Endometrium (tissue), 2 donors: ENCODE data around the gene HCRT.
"Not testable (repeated sequence)": the region's sequence is repeated elsewhere in the genome, so short reads cannot be mapped to it uniquely, and the experiment has no call there.

Experiments used
- FAIRE-seq: peaks from 2 replicates; lab custom pipeline; 2012; peaks lifted over from hg19 to GRCh38; lab: Jason Lieb, UNC
- donor health status: control.
- donor health status: control.

Gene HCRT

GRCh38 chr17:42179335-42179734 is 5.9 kb downstream of the HCRT start:
- no peak for FAIRE-seq

- FAIRE-seq, result no peak
Observed at GRCh38 chr17:42178817-42179216, 6.4 kb downstream of the HCRT start.

- no peak for FAIRE-seq
Observed at GRCh38 chr17:42177684-42178083, 7.6 kb downstream of the HCRT start.

- FAIRE-seq, result no peak
Observed at GRCh38 chr17:42174126-42174783, 11.0 kb downstream of the HCRT start.

- FAIRE-seq, result no peak
Observed at GRCh38 chr17:42171831-42172230, 13.4 kb downstream of the HCRT start.

GRCh38 chr17:42169351-42169750 is 15.9 kb downstream of the HCRT start:
- no peak for FAIRE-seq

GRCh38 chr17:42167807-42168206 is 17.4 kb downstream of the HCRT start:
- no peak for FAIRE-seq

GRCh38 chr17:42166196-42166763 is 19.0 kb downstream of the HCRT start:
- FAIRE-seq, result no peak

GRCh38 chr17:42165751-42166150 is 19.5 kb downstream of the HCRT start:
- FAIRE-seq, result no peak

GRCh38 chr17:42163696-42164407 is 21.4 kb downstream of the HCRT start:
- FAIRE-seq, result no peak

- no peak for FAIRE-seq
Observed at GRCh38 chr17:42163113-42163512, 22.1 kb downstream of the HCRT start.

- no peak for FAIRE-seq
Observed at GRCh38 chr17:42160531-42160910, 24.7 kb downstream of the HCRT start.

- no peak for FAIRE-seq
Observed at GRCh38 chr17:42159796-42160530, 25.3 kb downstream of the HCRT start.

- no peak for FAIRE-seq
Observed at GRCh38 chr17:42155614-42156045, 29.6 kb downstream of the HCRT start.

GRCh38 chr17:42153919-42154742 is 31.1 kb downstream of the HCRT start:
- no peak for FAIRE-seq

GRCh38 chr17:42146911-42147607 is 38.2 kb downstream of the HCRT start:
- FAIRE-seq, result no peak

- not testable (repeated sequence) for FAIRE-seq
Observed at GRCh38 chr17:42143138-42143537, 42.1 kb downstream of the HCRT start.

- FAIRE-seq, result no peak
Observed at GRCh38 chr17:42142371-42142896, 42.8 kb downstream of the HCRT start.

- no peak for FAIRE-seq
Observed at GRCh38 chr17:42141382-42141781, 43.9 kb downstream of the HCRT start.

GRCh38 chr17:42140690-42141089 is 44.6 kb downstream of the HCRT start:
- FAIRE-seq, result not testable (repeated sequence)
